NCI-H82 treated with DMSO at 0.1 percent for 48 hours (cell line): Measurements from ENCODE around the gene ARNT2.
"Not testable (repeated sequence)": the region's sequence is repeated elsewhere in the genome, so short reads cannot be mapped to it uniquely, and the experiment has no call there.

Experiments used
- DNase-seq: peaks from one replicate; lab custom pipeline; 2025; ENCODE audit not compliant: unreplicated experiment; lab: John Stamatoyannopoulos, UW

The ARNT2 gene

DNA sequence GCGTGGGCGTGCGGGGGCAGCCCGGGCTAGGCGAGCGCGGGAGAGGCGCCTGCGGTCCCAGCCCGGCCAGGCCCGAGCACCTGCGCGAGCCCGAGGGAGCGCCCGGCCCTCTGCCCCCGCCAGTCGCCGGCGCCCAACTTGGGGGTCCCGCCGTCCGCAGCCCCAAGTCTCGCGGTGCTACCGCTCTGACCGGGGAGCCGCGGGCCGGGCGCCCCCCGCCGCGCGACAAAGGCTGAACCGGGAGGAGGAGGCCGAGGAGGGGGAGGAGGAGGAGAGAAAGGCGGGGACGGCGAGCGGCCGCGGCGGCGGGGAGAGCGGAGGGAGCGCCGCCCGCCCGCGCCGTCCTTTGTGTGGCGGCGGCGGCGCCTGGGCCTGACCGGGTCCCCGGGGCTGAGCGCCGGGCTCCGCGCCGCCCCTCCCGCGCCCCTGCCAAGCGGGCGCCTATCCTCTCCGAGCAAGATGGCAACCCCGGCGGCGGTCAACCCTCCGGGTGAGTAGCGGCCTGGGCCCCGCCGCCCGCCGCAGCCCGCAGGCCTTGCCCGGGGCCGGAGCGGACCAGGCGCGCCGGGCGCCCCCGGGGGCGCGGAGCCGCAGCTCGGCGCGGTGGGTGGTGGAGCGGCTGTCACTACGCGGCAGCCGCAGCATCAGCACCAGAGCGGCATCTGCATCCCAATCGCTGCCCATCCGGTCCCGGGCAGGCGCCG lies at the start of gene ARNT2:
Gene ARNT2 (plus strand): TSS at position 326 of the 704 bp plus-strand sequence. CDS start 134 bp downstream, at position 460.
- no peak for DNase-seq

DNA sequence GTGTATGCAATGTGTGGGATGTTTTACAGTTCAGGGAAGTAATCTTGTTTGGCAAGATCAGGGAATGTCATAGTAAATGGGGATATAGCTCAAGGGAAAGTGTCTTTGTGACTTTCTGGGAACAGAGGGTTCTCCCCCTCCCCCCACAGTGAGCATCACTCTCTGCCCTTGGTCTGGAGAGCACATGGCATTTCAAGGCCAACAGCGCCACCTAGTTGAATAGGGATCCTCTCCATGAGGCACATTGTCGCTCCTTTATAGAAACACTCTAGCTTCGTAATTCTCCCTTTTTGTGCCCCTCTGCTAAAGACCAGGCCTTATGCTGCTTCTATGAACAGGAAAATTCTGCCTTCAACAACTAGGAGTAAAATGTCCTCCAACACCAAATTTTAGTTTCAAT lies 37.1 kb upstream of the ARNT2 start:
- DNase-seq, result peak; percentile 22

DNA sequence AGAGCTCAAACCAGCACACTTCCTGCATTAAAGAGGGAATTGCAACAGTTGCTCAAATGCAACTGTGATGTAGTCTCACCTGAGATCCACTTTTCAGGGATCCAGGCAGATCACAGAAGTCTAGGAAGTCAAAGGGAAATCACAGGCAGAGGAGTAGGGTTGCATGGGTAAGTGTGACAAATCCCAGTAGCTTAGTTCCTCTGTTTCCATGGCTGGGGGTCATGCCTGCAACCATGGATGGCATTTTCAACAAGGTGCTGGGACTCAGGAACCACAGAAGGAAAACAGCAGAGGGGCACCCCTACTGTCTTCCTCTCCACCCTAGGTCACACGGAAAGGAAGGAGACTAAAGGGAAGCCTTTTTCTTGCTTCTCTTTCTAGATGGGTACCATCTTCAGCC lies 36.5 kb upstream of the ARNT2 start:
- DNase-seq, result no peak

- DNase-seq, result no peak
Measured at GRCh38 chr15:80371924-80372323, 32.3 kb upstream of the ARNT2 start.

DNA sequence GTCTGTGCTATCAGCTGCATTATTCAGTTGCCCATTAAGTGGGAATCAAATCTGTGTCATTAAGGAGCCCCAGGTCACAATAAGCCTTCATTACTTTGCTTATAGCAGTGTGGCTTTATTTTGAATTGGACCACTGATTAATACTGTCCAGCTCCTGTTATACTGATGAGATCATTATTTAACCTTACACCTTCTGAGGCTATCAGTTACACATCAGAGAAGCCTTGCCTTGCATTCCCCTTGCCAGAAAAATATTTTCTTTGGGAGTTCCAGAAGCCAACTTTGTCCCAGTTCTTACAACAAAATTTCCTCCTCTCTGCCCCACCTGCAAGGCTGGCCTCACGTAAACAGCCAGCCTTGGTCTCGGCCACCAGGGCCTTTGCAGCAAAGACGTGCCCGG lies 29.7 kb upstream of the ARNT2 start:
- DNase-seq, result no peak

GRCh38 chr15:80375968-80376891 lies 28.0 kb upstream of the ARNT2 start:
- DNase-seq, result no peak

DNA sequence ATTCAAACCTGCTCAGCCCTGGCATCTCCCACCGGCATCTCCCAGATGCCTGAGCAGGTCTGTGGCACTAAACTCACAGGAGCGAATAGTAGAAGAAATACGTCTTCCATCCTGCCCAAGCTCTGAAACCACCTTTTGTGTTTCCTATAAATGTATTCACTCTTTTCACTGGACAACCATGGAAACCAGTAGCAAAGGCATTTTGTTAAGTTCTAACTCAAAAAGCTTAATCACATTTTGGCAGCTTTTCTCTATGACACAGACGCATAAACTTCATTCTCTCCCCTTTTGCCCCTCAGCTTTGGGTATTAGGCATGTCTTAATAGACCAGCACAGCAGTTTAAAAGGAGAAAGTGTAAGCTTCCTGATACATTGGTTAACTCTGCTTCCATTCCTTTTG lies 24.5 kb upstream of the ARNT2 start:
- DNase-seq, result no peak

DNA sequence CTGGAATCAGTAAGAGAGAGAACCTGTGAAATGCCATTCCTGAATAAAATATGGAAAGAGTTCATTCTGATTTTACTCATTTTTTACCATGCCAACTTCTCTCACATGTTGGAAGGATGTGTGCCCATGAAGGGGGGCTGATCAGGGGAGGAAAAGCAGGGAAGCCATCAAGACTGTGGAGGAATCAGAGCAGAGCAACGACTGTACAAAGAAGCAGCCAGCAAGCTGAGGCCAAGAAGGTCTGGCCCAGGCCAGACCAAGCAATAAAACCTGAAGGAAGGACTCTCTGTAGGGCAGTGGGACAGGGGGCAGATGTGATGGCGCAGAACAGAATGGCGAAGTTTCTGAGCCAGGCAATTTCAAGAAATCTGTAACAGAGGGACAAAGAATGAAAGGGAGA lies 24.0 kb upstream of the ARNT2 start:
- no peak for DNase-seq

- DNase-seq, result no peak
Measured at GRCh38 chr15:80382285-80382684, 21.9 kb upstream of the ARNT2 start.

DNA sequence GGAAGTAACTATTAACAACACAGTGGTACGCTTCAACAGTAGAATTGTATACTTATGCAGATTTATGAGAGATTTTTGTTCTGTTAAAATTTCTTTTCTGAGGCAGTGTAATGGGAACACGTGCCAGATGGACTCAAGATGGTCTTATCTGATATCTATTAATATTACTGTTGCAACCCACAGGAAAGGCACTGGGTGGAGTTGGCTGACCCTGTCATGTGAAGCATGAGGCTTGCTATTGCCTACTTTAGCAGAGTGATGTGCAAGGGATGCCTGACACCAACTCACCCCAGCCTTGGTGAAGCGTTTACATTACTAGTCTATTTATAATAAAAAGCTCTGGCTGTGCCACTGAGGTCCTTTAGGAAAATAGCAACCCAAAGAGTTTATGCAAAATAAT lies 19.8 kb upstream of the ARNT2 start:
- DNase-seq, result no peak

DNA sequence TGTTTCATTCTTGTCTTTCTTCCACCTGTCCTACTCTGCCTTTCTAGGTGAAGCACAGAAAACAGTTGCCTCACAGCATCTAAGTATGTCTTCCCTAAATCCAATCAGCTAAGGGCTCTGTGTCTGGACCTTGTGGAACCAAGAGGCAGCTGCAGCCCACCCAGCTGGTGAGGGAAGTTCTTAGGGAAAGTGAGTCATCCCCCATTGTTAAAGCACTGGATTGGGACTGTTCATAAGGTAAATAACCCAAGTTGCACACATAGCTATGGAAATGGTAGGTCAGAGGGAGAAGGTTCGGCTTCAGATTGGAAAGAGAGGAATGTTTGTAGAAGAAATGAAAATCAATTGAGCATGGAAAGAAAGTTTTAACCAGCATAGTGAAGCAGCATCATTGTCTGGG lies 18.0 kb upstream of the ARNT2 start:
- DNase-seq, result no peak

DNA sequence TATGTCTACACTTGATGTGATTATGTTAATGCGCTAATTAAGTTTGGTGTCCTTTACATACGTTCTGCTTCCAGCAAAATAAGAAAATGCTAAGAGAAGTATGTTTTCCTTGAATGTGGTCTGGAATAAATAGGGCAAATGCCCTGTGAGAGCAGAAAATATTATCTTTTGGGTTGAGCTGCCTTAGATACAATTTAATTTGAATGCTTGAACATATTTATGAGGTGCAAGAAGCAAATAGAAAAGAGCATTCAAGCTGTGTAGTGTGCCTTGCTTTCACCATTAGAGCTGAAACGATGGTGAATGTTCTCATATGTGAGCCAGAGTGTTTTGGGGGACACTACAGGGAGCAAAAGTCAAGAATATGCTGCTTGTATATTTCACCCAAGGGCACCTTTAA lies 15.9 kb upstream of the ARNT2 start:
- no peak for DNase-seq

- DNase-seq, result no peak
Measured at GRCh38 chr15:80389370-80389769, 14.8 kb upstream of the ARNT2 start.

- DNase-seq, result not testable (repeated sequence)
Measured at GRCh38 chr15:80390942-80391341, 13.2 kb upstream of the ARNT2 start.

- DNase-seq, result no peak
Measured at GRCh38 chr15:80395616-80396015, 8.6 kb upstream of the ARNT2 start.

DNA sequence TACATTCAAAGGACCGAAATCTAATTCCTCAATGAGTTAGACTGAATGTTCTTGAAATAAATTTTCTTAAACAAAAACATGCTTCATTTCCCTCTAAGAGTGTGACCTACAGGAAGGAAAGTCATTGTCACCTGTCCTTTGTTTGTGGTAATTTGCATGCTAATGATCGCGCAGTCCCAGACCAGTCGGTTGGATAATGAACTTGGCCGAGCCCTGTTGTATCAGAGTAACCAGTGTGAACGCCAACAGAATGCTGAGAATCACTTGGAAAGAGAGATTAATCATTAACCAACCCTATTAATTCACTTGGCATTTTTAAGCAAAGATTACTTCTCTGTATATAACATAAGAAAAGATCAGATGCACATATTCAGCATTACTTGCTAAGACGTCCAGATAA lies 8.1 kb upstream of the ARNT2 start:
- DNase-seq, result no peak

DNA sequence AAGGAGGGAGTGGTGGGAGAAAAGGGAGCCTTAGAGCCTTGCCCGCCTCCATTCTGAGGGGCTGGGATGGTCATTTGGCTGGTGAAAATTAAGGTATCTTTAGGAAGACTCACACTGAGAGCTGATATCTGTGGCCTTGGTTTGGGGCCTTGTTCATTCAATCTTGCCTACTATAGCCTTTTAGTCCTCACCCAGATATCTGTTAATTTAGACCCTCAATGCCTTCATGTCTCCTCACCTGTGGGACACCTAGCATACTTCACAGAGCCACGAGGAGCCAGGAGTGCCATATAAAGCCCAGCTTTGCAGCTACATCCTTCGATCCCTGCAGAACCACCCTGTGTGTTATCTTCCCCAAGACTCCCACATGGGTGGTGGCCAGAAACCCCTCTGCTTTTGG lies 4.7 kb upstream of the ARNT2 start:
- DNase-seq, result no peak

DNA sequence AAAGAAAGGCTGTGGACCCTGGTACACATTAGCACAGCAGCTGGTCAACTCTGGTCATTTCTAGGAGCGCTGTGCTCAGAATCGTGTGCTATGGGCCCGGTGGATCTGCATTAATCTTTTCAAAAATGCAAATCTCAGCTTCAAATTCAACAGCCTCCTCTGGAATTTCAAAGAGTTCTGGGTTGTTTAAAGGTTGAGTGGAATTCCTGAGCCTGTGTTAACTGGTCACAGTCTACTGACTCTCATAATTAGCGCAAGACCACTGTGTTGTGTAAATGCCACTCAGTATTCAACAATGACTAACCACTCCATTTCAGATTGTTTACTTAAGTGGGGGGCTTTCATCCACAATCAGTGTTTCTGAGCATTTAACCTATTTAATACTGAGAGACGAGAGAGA lies 2.7 kb upstream of the ARNT2 start:
- no peak for DNase-seq

- no peak for DNase-seq
Measured at GRCh38 chr15:80402339-80402738, 1.8 kb upstream of the ARNT2 start.

DNA sequence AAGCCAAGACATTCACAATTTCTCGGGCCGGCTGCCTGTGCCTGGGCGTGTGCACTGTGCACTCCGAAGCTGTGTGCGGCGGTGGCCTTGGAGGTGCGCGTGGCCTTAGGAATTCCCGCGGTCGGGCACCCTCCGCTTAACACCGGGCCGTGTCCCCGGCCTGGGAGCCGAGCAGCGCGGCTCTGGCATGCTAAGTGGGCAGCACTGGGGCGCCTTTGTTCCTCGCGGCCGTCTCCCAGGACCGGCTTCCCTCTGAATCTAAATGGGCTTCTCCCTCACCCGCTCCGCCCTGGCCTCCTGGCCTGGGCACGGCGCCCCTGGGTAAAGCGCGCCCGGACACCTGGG lies 498 bp upstream of the ARNT2 start:
- no peak for DNase-seq

DNA sequence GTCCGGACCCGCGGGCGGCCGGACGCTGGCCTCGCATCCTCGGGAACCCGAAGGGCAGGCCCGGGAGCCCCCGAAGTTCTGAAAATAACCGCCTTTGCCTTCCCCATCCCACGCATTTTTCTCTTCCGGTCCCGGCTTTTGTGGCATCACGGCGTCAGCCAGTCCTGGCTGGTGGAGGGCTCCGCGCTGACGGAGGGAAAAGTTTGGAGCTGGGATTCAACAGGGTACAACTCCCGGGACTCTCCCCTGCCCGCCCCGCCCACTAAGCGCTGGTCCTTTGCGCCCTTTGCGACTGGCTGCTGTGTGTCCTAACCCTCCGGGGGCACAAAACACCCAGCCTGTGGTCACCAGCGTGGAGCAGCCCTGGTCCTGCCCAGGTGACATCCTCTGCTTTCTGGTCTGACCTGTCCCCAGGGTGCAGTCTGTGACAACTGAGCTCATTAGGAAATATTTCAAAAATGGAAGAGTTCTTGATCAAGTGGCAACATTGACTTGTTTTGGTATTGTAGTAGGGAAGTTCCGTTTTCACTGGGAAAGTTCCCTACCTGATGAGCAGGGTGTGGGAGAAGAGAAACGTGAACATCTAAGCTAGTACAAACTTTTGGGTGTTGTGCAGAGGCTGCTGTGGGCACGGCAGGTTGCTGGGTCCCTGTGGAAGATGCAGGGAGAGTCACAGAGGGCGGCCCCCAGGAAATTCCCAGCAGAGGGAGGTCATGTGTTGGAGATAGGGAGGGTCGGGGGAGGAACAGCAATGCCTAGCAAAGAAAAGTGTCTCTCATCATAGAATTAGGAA lies 775 bp downstream of the ARNT2 start:
- no peak for DNase-seq

DNA sequence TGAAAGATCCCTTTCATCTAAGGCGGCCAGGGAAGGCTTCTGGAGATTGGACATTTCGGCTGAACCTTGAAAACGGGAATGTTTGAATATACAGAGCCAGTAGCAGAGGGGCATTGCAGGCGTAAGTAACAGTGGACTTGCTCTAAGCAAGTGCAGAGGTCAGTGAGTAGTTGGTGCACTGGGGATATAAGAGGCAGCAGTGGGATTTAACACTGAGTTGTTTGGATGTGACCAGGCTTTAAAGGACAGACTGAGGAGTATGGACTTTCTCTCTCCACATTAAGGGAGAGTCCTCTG lies 1.3 kb downstream of the ARNT2 start:
- DNase-seq, result no peak
